Measurements from ENCODE around the gene DGUOK. TPM values are rescaled to one million over a fixed set of nuclear protein-coding genes. Genes with fewer than 3 reads are reported as not detected.

The DGUOK gene
- total and polyA plus RNA-seq, 2 experiments from 2014 or later: 50.9 to 116 TPM

DNA sequence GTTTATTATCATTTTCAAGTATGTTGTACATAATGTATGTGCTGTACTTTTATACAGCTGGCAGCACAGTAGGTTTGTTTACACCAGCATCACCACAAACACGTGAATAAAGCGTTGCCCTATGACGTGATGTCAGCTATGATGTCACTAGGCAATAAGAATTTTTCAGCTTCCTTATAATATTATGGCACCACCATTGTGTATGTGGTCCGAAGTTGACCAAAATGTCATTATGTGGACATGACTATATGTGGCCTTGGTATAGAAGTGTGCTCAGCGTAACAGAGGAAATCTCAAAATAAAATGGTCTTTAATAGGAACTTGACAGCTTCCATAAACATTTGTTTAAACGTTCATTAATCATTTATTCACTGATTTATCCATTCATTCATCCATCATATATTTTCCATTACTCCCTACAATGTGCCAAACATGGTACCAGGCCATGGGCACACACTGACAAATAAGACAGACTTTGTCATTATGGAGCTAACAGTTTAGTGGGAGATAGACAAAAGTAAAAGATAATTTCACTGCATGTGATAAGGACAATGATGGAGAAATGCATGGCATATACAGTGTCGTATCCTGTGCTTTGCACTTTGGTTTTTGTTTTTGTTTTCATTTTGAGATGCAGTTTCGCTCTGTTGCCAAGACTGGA is 15.0 kb upstream of the DGUOK start:
- Histone ChIP-seq H3F3A (ENCODE audit: insufficient read depth) (peaks cover 6% of the 10 kb centered on the region; the same call in 1 of the 2 replicates), H3K27ac (no peak overlapping the region), H3K4me1 (ENCODE audit: insufficient read depth) (no peaks in the 10 kb centered on the region), H3K27me3 (replicated peaks; ENCODE audit: insufficient read depth) (peaks cover 42% of the 10 kb centered on the region), H3K4me3 (no peak overlapping the region), H3K9ac (no peak overlapping the region), H3K79me2 (ENCODE audit: insufficient read depth) (no peaks in the 10 kb centered on the region), H3K9me3 (ENCODE audit: low read depth) (no peaks in the 10 kb centered on the region), H2AFZ (no peak overlapping the region), H4K20me1 (ENCODE audit: insufficient read depth) (no peaks in the 10 kb centered on the region), H3K9me2 (ENCODE audit: insufficient read depth) (no peaks in the 10 kb centered on the region), H3K36me3 (ENCODE audit: low read depth) (no peaks in the 10 kb centered on the region), H3K4me2 (ENCODE audit: unreplicated experiment) (no peak overlapping the region)
- no peak for TF ChIP-seq EZH2phosphoT487 (IDR thresholded peaks at IDR 0.05; ENCODE audit: insufficient read depth, low read depth)
- TF ChIP-seq EZH2 (IDR thresholded peaks at IDR 0.05; ENCODE audit: insufficient read depth, poor library complexity, severe bottlenecking): no peak
- in situ Hi-C loops (cut with MboI): no loop called here
- DNase-seq: no peak
- 61 to 67% methylated on average over 8 of the region's 8 CpGs for WGBS, 2 experiments (ENCODE audit: low coverage in 1 of 2, low lambda C conversion rate in 2 of 2, missing lambda C conversion rate in 2 of 2)

DNA sequence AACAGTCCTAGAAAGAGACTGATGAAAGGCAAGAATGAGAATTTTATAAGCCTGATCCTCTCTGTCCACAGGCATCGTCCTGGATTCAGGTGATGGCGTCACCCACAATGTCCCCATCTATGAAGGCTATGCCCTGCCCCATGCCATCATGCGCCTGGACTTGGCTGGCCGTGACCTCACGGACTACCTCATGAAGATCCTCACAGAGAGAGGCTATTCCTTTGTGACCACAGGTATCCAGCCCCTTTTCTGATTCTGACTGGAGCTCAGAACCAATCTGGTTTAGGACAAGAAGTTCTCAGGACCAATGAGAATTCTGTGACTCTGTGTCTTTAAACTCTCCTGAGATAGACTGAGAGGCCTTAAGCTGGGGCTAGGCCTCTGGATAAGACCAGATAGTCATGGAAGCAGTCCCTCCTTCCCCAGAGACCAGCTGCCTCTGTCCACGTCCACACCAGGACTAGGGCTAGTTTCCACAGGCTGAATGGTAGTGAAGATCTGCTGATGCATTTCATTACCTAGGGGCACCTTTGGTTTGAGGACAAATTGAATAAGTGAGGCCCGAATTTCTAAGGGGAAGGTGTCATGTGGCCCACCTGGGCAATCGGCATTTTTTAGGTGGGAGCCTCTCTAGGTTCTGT is 13.1 kb upstream of the DGUOK start:
- DNase-seq: no peak
- no peaks in the 10 kb centered on the region for H3K9me3 ChIP-seq (ENCODE audit: low read depth)
- H3K9ac ChIP-seq: no peak overlapping the region
- no peaks in the 10 kb centered on the region for H3K4me1 ChIP-seq (ENCODE audit: insufficient read depth)
- no peaks in the 10 kb centered on the region for H3K36me3 ChIP-seq (ENCODE audit: low read depth)
- H3K27ac ChIP-seq: no peak overlapping the region
- H4K20me1 ChIP-seq (ENCODE audit: insufficient read depth): no peaks in the 10 kb centered on the region
- WGBS, 2 experiments (ENCODE audit: low coverage in 1 of 2, low lambda C conversion rate in 2 of 2, missing lambda C conversion rate in 2 of 2): 84% methylated on average over 8 of the region's 8 CpGs
- no peaks in the 10 kb centered on the region for H3F3A ChIP-seq (ENCODE audit: insufficient read depth)
- no peak for TF ChIP-seq EZH2phosphoT487 (IDR thresholded peaks at IDR 0.05; ENCODE audit: insufficient read depth, low read depth)
- TF ChIP-seq EZH2 (IDR thresholded peaks at IDR 0.05; ENCODE audit: insufficient read depth, poor library complexity, severe bottlenecking): no peak
- H2AFZ ChIP-seq: no peak overlapping the region
- H3K4me2 ChIP-seq (ENCODE audit: unreplicated experiment): no peak overlapping the region
- H3K9me2 ChIP-seq (ENCODE audit: insufficient read depth): no peaks in the 10 kb centered on the region
- in situ Hi-C loops (cut with MboI): no loop called here
- H3K4me3 ChIP-seq: no peak overlapping the region
- H3K27me3 ChIP-seq (replicated peaks; ENCODE audit: insufficient read depth): peaks cover 60% of the 10 kb centered on the region
- H3K79me2 ChIP-seq (ENCODE audit: insufficient read depth): no peaks in the 10 kb centered on the region

DNA sequence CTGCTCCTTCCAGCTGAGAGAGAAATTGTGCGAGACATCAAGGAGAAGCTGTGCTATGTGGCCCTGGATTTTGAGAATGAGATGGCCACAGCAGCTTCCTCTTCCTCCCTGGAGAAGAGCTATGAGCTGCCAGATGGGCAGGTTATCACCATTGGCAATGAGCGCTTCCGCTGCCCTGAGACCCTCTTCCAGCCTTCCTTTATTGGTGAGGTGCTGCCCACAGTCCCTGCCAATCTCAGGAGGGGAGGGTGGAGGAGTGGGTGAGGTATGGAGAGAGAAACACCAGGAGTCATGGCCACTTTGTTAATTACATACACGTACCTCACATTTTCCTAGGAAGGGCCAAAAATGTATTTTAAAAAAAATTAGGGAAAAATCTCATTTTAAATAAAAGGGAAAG is 12.0 kb upstream of the DGUOK start:
- Histone ChIP-seq H3F3A (ENCODE audit: insufficient read depth) (no peaks in the 10 kb centered on the region), H3K27ac (no peak overlapping the region), H3K4me1 (ENCODE audit: insufficient read depth) (no peaks in the 10 kb centered on the region), H3K4me3 (no peak overlapping the region), H3K79me2 (ENCODE audit: insufficient read depth) (no peaks in the 10 kb centered on the region), H3K4me2 (ENCODE audit: unreplicated experiment) (no peak overlapping the region), H3K36me3 (ENCODE audit: low read depth) (no peaks in the 10 kb centered on the region), H4K20me1 (ENCODE audit: insufficient read depth) (no peaks in the 10 kb centered on the region), H2AFZ (no peak overlapping the region), H3K27me3 (replicated peaks; ENCODE audit: insufficient read depth) (peaks cover 62% of the 10 kb centered on the region), H3K9ac (no peak overlapping the region), H3K9me3 (ENCODE audit: low read depth) (no peaks in the 10 kb centered on the region), H3K9me2 (ENCODE audit: insufficient read depth) (no peaks in the 10 kb centered on the region)
- no peak for DNase-seq
- 92 to 95% methylated on average over 4 of the region's 4 CpGs for WGBS, 2 experiments (ENCODE audit: low coverage in 1 of 2, low lambda C conversion rate in 2 of 2, missing lambda C conversion rate in 2 of 2)
- in situ Hi-C loops (cut with MboI): no loop called here
- TF ChIP-seq EZH2phosphoT487 (IDR thresholded peaks at IDR 0.05; ENCODE audit: insufficient read depth, low read depth) (no peak), EZH2 (IDR thresholded peaks at IDR 0.05; ENCODE audit: insufficient read depth, poor library complexity, severe bottlenecking) (no peak)

DNA sequence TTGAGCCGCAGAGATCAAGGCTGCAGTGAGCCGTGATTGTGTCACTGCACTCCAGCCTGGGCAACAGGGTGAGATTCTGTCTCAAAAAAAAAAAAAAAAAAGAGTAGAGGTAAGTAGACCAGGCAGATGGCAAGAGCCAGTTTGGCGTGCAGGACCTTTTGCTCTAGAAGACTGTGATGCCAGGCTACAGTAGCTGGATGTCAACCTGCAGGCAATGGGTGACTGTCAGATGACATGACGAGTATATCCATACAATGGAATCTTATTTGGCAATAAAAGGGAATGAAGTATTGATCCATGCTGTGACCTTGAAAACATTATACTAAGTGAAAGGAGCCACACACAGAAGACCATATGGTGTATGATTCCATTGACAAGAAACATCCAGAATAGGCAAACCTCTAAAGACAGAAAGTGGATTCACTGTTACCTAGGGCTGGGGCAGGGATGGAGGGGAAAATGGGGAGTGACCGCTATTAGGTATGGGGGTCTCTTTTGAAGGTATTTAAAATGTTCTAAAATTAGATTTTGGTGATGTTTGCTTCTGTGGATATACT is 11.2 kb upstream of the DGUOK start:
- H3K9ac ChIP-seq: no peak overlapping the region
- no peaks in the 10 kb centered on the region for H3K36me3 ChIP-seq (ENCODE audit: low read depth)
- no peak overlapping the region for H3K4me2 ChIP-seq (ENCODE audit: unreplicated experiment)
- H3K9me2 ChIP-seq (ENCODE audit: insufficient read depth): no peaks in the 10 kb centered on the region
- H3K9me3 ChIP-seq (ENCODE audit: low read depth): no peaks in the 10 kb centered on the region
- no peak for DNase-seq
- H3F3A ChIP-seq (ENCODE audit: insufficient read depth): no peaks in the 10 kb centered on the region
- no peak overlapping the region for H3K27ac ChIP-seq
- no peaks in the 10 kb centered on the region for H4K20me1 ChIP-seq (ENCODE audit: insufficient read depth)
- in situ Hi-C loops (cut with MboI): no loop called here
- H2AFZ ChIP-seq: no peak overlapping the region
- peaks cover 62% of the 10 kb centered on the region for H3K27me3 ChIP-seq (replicated peaks; ENCODE audit: insufficient read depth)
- no peaks in the 10 kb centered on the region for H3K79me2 ChIP-seq (ENCODE audit: insufficient read depth)
- no peak overlapping the region for H3K4me3 ChIP-seq
- no peaks in the 10 kb centered on the region for H3K4me1 ChIP-seq (ENCODE audit: insufficient read depth)
- 66 to 71% methylated on average over 5 of the region's 5 CpGs for WGBS, 2 experiments (ENCODE audit: low coverage in 1 of 2, low lambda C conversion rate in 2 of 2, missing lambda C conversion rate in 2 of 2)
- TF ChIP-seq EZH2phosphoT487 (IDR thresholded peaks at IDR 0.05; ENCODE audit: insufficient read depth, low read depth) (no peak), EZH2 (IDR thresholded peaks at IDR 0.05; ENCODE audit: insufficient read depth, poor library complexity, severe bottlenecking) (no peak)
